Erythroblast (primary cell): ENCODE results near the gene RPL6.
"Not testable (repeated sequence)": the region's sequence is repeated elsewhere in the genome, so short reads cannot be mapped to it uniquely, and the experiment has no call there.

Experiments
- GATA1 ChIP-seq: IDR thresholded peaks from 2 replicates; pipeline ENCODE4 v1.6.1; 2011; ENCODE audit warnings: low read depth, mild to moderate bottlenecking, control low read depth, low read length, moderate library complexity
- POLR2A ChIP-seq: IDR thresholded peaks from 2 replicates; pipeline ENCODE4 v1.6.1; 2011; ENCODE audit warnings: mild to moderate bottlenecking, low read length

GRCh38 chr12:112415457-112415856 lies 6.1 kb upstream of the RPL6 start:
- not testable (repeated sequence) for TF ChIP-seq POLR2A, GATA1
